ENCODE results near the gene TATDN3. TPM values are rescaled to one million over a fixed set of nuclear protein-coding genes. Genes with fewer than 3 reads are reported as not detected.
"Not testable (repeated sequence)": the region's sequence is repeated elsewhere in the genome, so short reads cannot be mapped to it uniquely, and the experiment has no call there.

TATDN3 gene
- total and polyA plus RNA-seq, 2 donors = 19.1 TPM

GRCh38 chr1:212827831-212828278 lies 36.2 kb downstream of the TATDN3 start:
- Histone ChIP-seq H3K4me1 (ENCODE audit: control insufficient read depth in 2 of 2, insufficient read depth in 2 of 2, low read length in 2 of 2) (no peaks in the 10 kb centered on the region), H3K4me3 (ENCODE audit: low read length in 2 of 2) (no peak overlapping the region), H3K36me3 (ENCODE audit: control insufficient read depth in 2 of 2, insufficient read depth in 2 of 2, low read length in 1 of 2) (no peaks in the 10 kb centered on the region), H3K27me3 (ENCODE audit: control insufficient read depth in 2 of 2, insufficient read depth in 1 of 2, low read length in 1 of 2) (no peaks in the 10 kb centered on the region), H3K27ac (ENCODE audit: low read depth in 1 of 2, low read length in 1 of 2) (no peak overlapping the region), H3K9me3 (ENCODE audit: control insufficient read depth in 2 of 2, insufficient read depth in 1 of 2, low read length in 1 of 2) (peaks cover 0 to 23% of the 10 kb centered on the region in 2 donors)
- no peak for DNase-seq (ENCODE audit: low read depth in 6 of 9, low spot score in 9 of 9)
- 96% methylated on average over 5 of the region's 5 CpGs for WGBS

- H3K4me3 ChIP-seq (ENCODE audit: low read length in 2 of 2) = no peak overlapping the region
- DNase-seq (ENCODE audit: low read depth in 6 of 9, low spot score in 9 of 9) = no peak
- H3K36me3 ChIP-seq (ENCODE audit: control insufficient read depth in 2 of 2, insufficient read depth in 2 of 2, low read length in 1 of 2) = no peaks in the 10 kb centered on the region
- 94% methylated on average over 2 of the region's 2 CpGs for WGBS
- no peaks in the 10 kb centered on the region for H3K4me1 ChIP-seq (ENCODE audit: control insufficient read depth in 2 of 2, insufficient read depth in 2 of 2, low read length in 2 of 2)
- H3K9me3 ChIP-seq (ENCODE audit: control insufficient read depth in 2 of 2, insufficient read depth in 1 of 2, low read length in 1 of 2) = peaks cover 0 to 23% of the 10 kb centered on the region in 2 donors
- H3K27ac ChIP-seq (ENCODE audit: low read depth in 1 of 2, low read length in 1 of 2) = no peak overlapping the region
- H3K27me3 ChIP-seq (ENCODE audit: control insufficient read depth in 2 of 2, insufficient read depth in 1 of 2, low read length in 1 of 2) = no peaks in the 10 kb centered on the region
Measured at GRCh38 chr1:212828395-212828794, 36.7 kb downstream of the TATDN3 start.

DNA sequence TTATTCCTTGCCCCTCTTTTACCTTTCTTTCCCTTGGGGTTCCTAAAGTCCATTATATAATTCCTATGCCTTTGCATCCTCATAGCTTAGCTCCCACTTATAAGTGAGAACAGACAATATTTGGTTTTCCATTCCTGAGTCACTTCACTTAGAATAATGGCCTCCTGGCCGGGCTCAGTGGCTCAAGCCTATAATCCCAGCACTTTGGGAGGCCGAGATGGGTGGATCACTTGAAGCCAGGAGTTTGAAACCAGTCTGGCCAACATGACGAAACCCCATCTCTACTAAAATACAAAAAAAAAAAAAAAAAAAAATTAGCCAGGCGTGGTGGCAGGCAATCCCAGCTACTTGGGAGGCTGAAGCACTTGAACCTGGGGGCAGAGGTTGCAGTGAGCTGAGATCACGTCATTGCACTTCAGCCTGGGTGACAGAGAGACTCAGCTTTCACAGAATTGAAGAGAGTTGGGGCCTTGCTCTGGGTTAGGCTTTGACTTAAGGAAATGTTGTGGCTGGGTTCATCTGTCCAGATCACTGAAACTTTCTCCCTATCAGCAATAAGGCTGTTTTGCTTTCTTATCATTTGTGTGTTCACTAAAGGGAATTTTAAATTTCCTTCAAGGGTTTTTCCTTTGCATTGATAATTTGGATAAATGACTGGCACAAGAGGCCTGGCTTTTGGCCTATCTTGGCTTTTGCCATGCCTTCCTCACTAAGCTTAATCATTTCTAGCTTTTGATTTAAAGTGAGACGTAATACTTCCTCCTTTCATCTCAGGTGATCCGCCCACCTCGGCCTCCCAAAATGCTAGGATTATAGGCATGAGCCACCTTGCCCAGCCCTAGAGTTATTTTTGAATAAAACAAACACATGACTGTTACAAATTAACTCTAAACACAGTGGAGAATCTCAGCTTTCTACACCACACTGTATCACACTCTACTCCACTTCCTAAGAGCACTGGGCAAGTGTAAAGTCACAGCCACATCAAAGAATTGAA lies 41.8 kb downstream of the TATDN3 start:
- not testable (repeated sequence) for H3K9me3 ChIP-seq (ENCODE audit: control insufficient read depth in 2 of 2, insufficient read depth in 1 of 2, low read length in 1 of 2); H3K36me3 ChIP-seq (ENCODE audit: control insufficient read depth in 2 of 2, insufficient read depth in 2 of 2, low read length in 1 of 2); H3K27ac ChIP-seq (ENCODE audit: low read depth in 1 of 2, low read length in 1 of 2); H3K4me1 ChIP-seq (ENCODE audit: control insufficient read depth in 2 of 2, insufficient read depth in 2 of 2, low read length in 2 of 2); H3K4me3 ChIP-seq (ENCODE audit: low read length in 2 of 2); DNase-seq (ENCODE audit: low read depth in 6 of 9, low spot score in 9 of 9); H3K27me3 ChIP-seq (ENCODE audit: control insufficient read depth in 2 of 2, insufficient read depth in 1 of 2, low read length in 1 of 2)
- 87% methylated on average over 8 of the region's 8 CpGs for WGBS

GRCh38 chr1:212838145-212838544 lies 46.5 kb downstream of the TATDN3 start:
- Histone ChIP-seq H3K4me1 (ENCODE audit: control insufficient read depth in 2 of 2, insufficient read depth in 2 of 2, low read length in 2 of 2) (no peaks in the 10 kb centered on the region), H3K27ac (ENCODE audit: low read depth in 1 of 2, low read length in 1 of 2) (no peak overlapping the region), H3K4me3 (ENCODE audit: low read length in 2 of 2) (no peak overlapping the region), H3K27me3 (ENCODE audit: control insufficient read depth in 2 of 2, insufficient read depth in 1 of 2, low read length in 1 of 2) (no peaks in the 10 kb centered on the region), H3K9me3 (ENCODE audit: control insufficient read depth in 2 of 2, insufficient read depth in 1 of 2, low read length in 1 of 2) (no peaks in the 10 kb centered on the region), H3K36me3 (ENCODE audit: control insufficient read depth in 2 of 2, insufficient read depth in 2 of 2, low read length in 1 of 2) (no peaks in the 10 kb centered on the region)
- no peak for DNase-seq (ENCODE audit: low read depth in 6 of 9, low spot score in 9 of 9)
- WGBS = 98% methylated on average over 5 of the region's 5 CpGs

- H3K27ac ChIP-seq (ENCODE audit: low read depth in 1 of 2, low read length in 1 of 2); H3K4me1 ChIP-seq (ENCODE audit: control insufficient read depth in 2 of 2, insufficient read depth in 2 of 2, low read length in 2 of 2); H3K36me3 ChIP-seq (ENCODE audit: control insufficient read depth in 2 of 2, insufficient read depth in 2 of 2, low read length in 1 of 2); H3K4me3 ChIP-seq (ENCODE audit: low read length in 2 of 2); H3K9me3 ChIP-seq (ENCODE audit: control insufficient read depth in 2 of 2, insufficient read depth in 1 of 2, low read length in 1 of 2); DNase-seq (ENCODE audit: low read depth in 6 of 9, low spot score in 9 of 9); H3K27me3 ChIP-seq (ENCODE audit: control insufficient read depth in 2 of 2, insufficient read depth in 1 of 2, low read length in 1 of 2): not testable (repeated sequence)
- 82% methylated on average over 3 of the region's 3 CpGs for WGBS
Measured at GRCh38 chr1:212844521-212844920, 52.8 kb downstream of the TATDN3 start.

DNA sequence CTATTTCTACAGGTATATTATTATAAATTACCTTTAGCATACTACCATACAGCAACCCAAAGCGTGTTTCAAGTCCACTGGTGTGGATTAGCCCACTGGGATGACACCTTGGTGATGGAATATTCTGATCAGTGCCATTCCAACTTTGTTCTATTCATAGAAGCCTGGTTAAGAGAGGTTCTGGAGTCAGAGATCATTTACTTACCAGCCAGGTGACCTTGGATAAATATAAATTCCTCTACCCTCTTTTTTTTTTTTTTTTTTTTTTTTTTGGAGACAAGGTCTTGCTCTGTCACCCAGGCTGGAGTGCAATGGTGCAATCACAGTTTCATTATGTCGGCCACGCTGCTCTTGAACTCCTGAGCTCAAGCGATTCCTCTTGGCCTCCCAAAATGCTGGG lies 55.9 kb downstream of the TATDN3 start, which contains the start of gene SPATA45:
Gene SPATA45 (minus strand): TSS at position 101 of the 400 bp plus-strand sequence. CDS start 11,500 bp downstream, outside the sequence.
- H3K9me3 ChIP-seq (ENCODE audit: control insufficient read depth in 2 of 2, insufficient read depth in 1 of 2, low read length in 1 of 2) = no peaks in the 10 kb centered on the region
- over 99% methylated on average over 4 of the region's 4 CpGs for WGBS
- H3K27me3 ChIP-seq (ENCODE audit: control insufficient read depth in 2 of 2, insufficient read depth in 1 of 2, low read length in 1 of 2) = no peaks in the 10 kb centered on the region

DNA sequence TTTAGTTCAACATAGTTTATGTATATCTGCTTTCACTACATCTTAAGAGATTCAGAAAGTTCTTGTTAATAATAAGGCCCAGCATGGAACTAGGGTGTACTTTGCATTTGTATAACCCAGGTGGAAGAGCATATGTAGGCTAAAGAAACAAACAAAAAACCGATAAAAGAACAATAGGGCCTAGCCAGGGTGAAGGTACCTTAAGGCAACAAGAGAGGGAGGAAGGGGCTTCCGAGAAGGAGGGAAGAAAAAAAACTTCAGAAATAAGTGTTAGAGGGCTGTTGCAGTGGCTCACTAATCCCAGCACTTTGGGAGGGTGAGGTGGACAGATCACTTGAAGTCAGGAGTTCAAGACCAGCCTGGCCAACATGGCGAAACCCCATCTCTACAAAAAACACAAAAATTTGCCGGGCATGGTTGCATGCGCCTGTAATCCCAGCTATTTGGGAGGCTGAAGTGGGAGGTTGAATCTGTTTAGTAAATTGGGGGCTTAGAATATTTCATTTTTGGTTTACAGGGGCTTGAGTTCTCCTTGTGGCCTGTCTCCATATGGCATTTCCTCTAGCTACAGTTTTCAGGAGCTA lies 60.5 kb downstream of the TATDN3 start:
- no peak for DNase-seq (ENCODE audit: low read depth in 6 of 9, low spot score in 9 of 9)
- Histone ChIP-seq H3K4me1 (ENCODE audit: control insufficient read depth in 2 of 2, insufficient read depth in 2 of 2, low read length in 2 of 2) (peaks cover 0 to 4% of the 10 kb centered on the region in 2 donors), H3K27me3 (ENCODE audit: control insufficient read depth in 2 of 2, insufficient read depth in 1 of 2, low read length in 1 of 2) (no peaks in the 10 kb centered on the region), H3K9me3 (ENCODE audit: control insufficient read depth in 2 of 2, insufficient read depth in 1 of 2, low read length in 1 of 2) (no peaks in the 10 kb centered on the region), H3K4me3 (ENCODE audit: low read length in 2 of 2) (no peak overlapping the region), H3K27ac (ENCODE audit: low read depth in 1 of 2, low read length in 1 of 2) (no peak overlapping the region), H3K36me3 (ENCODE audit: control insufficient read depth in 2 of 2, insufficient read depth in 2 of 2, low read length in 1 of 2) (no peaks in the 10 kb centered on the region)
- whole genome bisulfite sequencing = 89% methylated on average over 5 of the region's 5 CpGs

More for the DNA sequence above, 55.9 kb downstream of the TATDN3 start, which contains the start of gene SPATA45:
- no peak for DNase-seq (ENCODE audit: low read depth in 6 of 9, low spot score in 9 of 9)
- no peaks in the 10 kb centered on the region for H3K4me1 ChIP-seq (ENCODE audit: control insufficient read depth in 2 of 2, insufficient read depth in 2 of 2, low read length in 2 of 2)
- no peak within 1 kb of the TSS for H3K4me3 ChIP-seq (ENCODE audit: low read length in 2 of 2)
- no peaks in the 10 kb centered on the region for H3K36me3 ChIP-seq (ENCODE audit: control insufficient read depth in 2 of 2, insufficient read depth in 2 of 2, low read length in 1 of 2)
- no peak within 1 kb of the TSS for H3K27ac ChIP-seq (ENCODE audit: low read depth in 1 of 2, low read length in 1 of 2)

DNA sequence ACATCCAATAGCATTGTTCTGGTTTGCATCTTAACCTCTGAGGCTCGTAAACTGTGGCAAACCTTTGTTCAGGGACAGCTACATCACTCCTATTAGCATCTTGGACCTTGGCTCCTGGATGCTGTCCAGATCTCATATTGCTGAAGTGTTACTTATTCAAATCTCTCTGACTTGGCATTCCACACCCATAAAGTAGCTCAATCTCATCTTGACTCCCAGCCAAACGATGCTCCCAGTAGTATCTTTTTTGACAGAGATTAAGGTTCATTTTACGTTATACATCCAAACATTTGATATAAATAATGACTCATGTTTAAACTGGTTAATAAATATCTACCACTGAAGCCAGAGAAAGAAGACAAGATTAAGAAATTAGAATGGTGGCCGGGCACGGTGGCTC lies 62.0 kb downstream of the TATDN3 start:
- Histone ChIP-seq H3K4me1 (ENCODE audit: control insufficient read depth in 2 of 2, insufficient read depth in 2 of 2, low read length in 2 of 2) (peaks cover under 1 to 10% of the 10 kb centered on the region in 2 donors), H3K27ac (ENCODE audit: low read depth in 1 of 2, low read length in 1 of 2) (no peak overlapping the region), H3K27me3 (ENCODE audit: control insufficient read depth in 2 of 2, insufficient read depth in 1 of 2, low read length in 1 of 2) (no peaks in the 10 kb centered on the region), H3K4me3 (ENCODE audit: low read length in 2 of 2) (no peak overlapping the region), H3K36me3 (ENCODE audit: control insufficient read depth in 2 of 2, insufficient read depth in 2 of 2, low read length in 1 of 2) (no peaks in the 10 kb centered on the region), H3K9me3 (ENCODE audit: control insufficient read depth in 2 of 2, insufficient read depth in 1 of 2, low read length in 1 of 2) (no peaks in the 10 kb centered on the region)
- WGBS = 99% methylated on average over 5 of the region's 5 CpGs
- DNase-seq (ENCODE audit: low read depth in 6 of 9, low spot score in 9 of 9) = no peak

- Histone ChIP-seq H3K36me3 (ENCODE audit: control insufficient read depth in 2 of 2, insufficient read depth in 2 of 2, low read length in 1 of 2) (no peaks in the 10 kb centered on the region), H3K27ac (ENCODE audit: low read depth in 1 of 2, low read length in 1 of 2) (no peak overlapping the region), H3K4me3 (ENCODE audit: low read length in 2 of 2) (no peak overlapping the region), H3K4me1 (ENCODE audit: control insufficient read depth in 2 of 2, insufficient read depth in 2 of 2, low read length in 2 of 2) (peaks cover 8 to 17% of the 10 kb centered on the region in 2 donors), H3K27me3 (ENCODE audit: control insufficient read depth in 2 of 2, insufficient read depth in 1 of 2, low read length in 1 of 2) (no peaks in the 10 kb centered on the region), H3K9me3 (ENCODE audit: control insufficient read depth in 2 of 2, insufficient read depth in 1 of 2, low read length in 1 of 2) (no peaks in the 10 kb centered on the region)
- no peak for DNase-seq (ENCODE audit: low read depth in 6 of 9, low spot score in 9 of 9)
- 96% methylated on average over 16 of the region's 16 CpGs for WGBS
Measured at GRCh38 chr1:212856755-212857154, 65.1 kb downstream of the TATDN3 start.

All from thymus (tissue), 11 donors.